Measurements from ENCODE around the gene SLC17A2. TPM values are rescaled to one million over a fixed set of nuclear protein-coding genes. Genes with fewer than 3 reads are reported as not detected.

The SLC17A2 gene
- total RNA-seq, 1 donor from 2014 or later = not detected

DNA sequence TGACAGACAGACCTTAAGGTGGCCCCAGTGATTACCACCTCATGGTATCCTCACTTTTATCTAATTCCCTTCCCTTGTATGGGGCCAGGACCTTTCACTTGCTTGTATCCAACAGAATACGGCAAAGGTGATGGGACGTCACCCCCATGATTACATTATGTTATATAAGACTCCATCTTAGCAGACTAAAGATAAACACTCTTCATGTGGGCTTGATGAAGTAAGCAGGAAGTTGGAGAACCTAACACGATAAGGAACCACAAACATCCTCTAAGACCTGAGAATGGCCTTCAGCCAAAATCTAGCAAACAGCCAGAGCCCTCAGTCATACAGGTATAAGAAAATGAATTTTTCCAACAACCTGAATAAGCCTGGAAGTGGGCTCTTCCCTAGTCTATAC, 64.5 kb downstream of the SLC17A2 start:
- Mint-ChIP-seq H3K27ac (no peak overlapping the region), H3K27me3 (peaks cover 8% of the 10 kb centered on the region), H3K9me3 (no peaks in the 10 kb centered on the region), H3K4me1 (ENCODE audit: unreplicated experiment) (no peaks in the 10 kb centered on the region), H3K36me3 (no peaks in the 10 kb centered on the region), H3K4me3 (no peak overlapping the region)
- no peak for DNase-seq (ENCODE audit: extremely low spot score, unreplicated experiment)
- TF ChIP-seq, protein P1, sequence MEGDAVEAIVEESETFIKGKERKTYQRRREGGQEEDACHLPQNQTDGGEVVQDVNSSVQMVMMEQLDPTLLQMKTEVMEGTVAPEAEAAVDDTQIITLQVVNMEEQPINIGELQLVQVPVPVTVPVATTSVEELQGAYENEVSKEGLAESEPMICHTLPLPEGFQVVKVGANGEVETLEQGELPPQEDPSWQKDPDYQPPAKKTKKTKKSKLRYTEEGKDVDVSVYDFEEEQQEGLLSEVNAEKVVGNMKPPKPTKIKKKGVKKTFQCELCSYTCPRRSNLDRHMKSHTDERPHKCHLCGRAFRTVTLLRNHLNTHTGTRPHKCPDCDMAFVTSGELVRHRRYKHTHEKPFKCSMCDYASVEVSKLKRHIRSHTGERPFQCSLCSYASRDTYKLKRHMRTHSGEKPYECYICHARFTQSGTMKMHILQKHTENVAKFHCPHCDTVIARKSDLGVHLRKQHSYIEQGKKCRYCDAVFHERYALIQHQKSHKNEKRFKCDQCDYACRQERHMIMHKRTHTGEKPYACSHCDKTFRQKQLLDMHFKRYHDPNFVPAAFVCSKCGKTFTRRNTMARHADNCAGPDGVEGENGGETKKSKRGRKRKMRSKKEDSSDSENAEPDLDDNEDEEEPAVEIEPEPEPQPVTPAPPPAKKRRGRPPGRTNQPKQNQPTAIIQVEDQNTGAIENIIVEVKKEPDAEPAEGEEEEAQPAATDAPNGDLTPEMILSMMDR (conservative IDR thresholded peaks at IDR 0.05) = no peak

DNA sequence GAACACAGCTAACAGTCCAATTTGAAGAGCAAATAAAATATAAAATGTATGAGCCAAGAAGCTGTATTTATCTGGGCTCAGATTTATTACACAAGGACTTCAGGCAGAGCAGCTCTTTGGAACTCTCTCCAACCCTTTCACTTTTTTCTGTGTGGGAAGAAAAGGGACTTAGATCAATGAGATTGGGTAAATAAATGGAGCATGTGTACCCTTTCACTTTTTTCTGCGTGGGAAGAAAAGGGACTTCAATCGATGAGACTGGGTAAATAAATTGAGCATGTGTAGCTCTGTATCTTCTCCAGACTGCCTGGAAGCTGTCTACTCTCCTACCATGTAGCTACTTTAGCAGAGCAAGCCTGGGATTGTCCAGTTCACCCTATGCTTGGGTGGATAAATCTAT, 67.1 kb downstream of the SLC17A2 start:
- Mint-ChIP-seq H3K4me1 (ENCODE audit: unreplicated experiment) (no peaks in the 10 kb centered on the region), H3K9me3 (no peaks in the 10 kb centered on the region), H3K36me3 (no peaks in the 10 kb centered on the region), H3K4me3 (no peak overlapping the region), H3K27ac (no peak overlapping the region), H3K27me3 (peaks cover 8% of the 10 kb centered on the region)
- TF ChIP-seq, protein P1 (conservative IDR thresholded peaks at IDR 0.05) = no peak
- no peak for DNase-seq (ENCODE audit: extremely low spot score, unreplicated experiment)

Other genes starting within 250 kb of the SLC17A2 start
- gene SLC17A4, start 175.9 kb downstream of the SLC17A2 start, total RNA-seq (ENCODE audit: low replicate concordance) = 1.0 and 3.9 TPM in 2 replicates
- gene SLC17A1, start 98.6 kb downstream of the SLC17A2 start, total RNA-seq (ENCODE audit: low replicate concordance) = 0.85 and 1.2 TPM in 2 replicates
- gene SLC17A3, start 56.4 kb downstream of the SLC17A2 start, total RNA-seq (ENCODE audit: low replicate concordance) = 0.33 TPM in 1 of 2 replicates, not detected in the other
- 6.9 and 16.1 TPM in 2 replicates for gene TRIM38, start 32.1 kb upstream of the SLC17A2 start, total RNA-seq (ENCODE audit: low replicate concordance)
- 2.2 and 2.6 TPM in 2 replicates for gene HFE, start 156.7 kb upstream of the SLC17A2 start, total RNA-seq (ENCODE audit: low replicate concordance)

Measured in type B pancreatic cell (in vitro differentiated cells).